Liver (tissue), 9 donors: ENCODE data around the gene TNS3. TPM values are rescaled to one million over a fixed set of nuclear protein-coding genes. Genes with fewer than 3 reads are reported as not detected.

Source experiments
- DNase-seq: peaks from one replicate; pipeline ENCODE4 v3.0.0-alpha.2; 2017; ENCODE audit warnings: low spot score
- H3K27ac ChIP-seq, 2 donors: one replicate each; pipeline ENCODE4 v1.7.0; 2013; ENCODE audit warnings: inconsistent platforms in 2 of 2, low read length in 2 of 2, control low read depth in 1 of 2, low read depth in 1 of 2, mild to moderate bottlenecking in 1 of 2
- H3K27me3 ChIP-seq, 4 donors: one replicate each; pipeline versions ENCODE4 v1.6.1 to v1.7.0; 2013; ENCODE audit warnings: low read length in 3 of 4, inconsistent platforms in 1 of 4, mild to moderate bottlenecking in 1 of 4, moderate library complexity in 1 of 4; ENCODE audit not compliant: control insufficient read depth in 4 of 4, insufficient read depth in 4 of 4
- H3K36me3 ChIP-seq, 4 donors: one replicate each; pipeline versions ENCODE4 v1.6.1 to v1.7.0; 2013; ENCODE audit warnings: low read length in 3 of 4, mild to moderate bottlenecking in 3 of 4, low read depth in 1 of 4, moderate library complexity in 1 of 4; ENCODE audit not compliant: control insufficient read depth in 4 of 4, insufficient read depth in 3 of 4
- H3K4me1 ChIP-seq, 4 donors: one replicate each; pipeline versions ENCODE4 v1.6.1 to v1.7.0; 2013; ENCODE audit warnings: low read length in 3 of 4, mild to moderate bottlenecking in 3 of 4, moderate library complexity in 1 of 4; ENCODE audit not compliant: control insufficient read depth in 4 of 4, insufficient read depth in 4 of 4
- H3K4me3 ChIP-seq, 3 donors: one replicate each; pipeline versions ENCODE4 v1.6.1 to v1.7.0; 2013; ENCODE audit warnings: low read length in 3 of 3, control low read depth in 1 of 3, low read depth in 1 of 3, mild to moderate bottlenecking in 1 of 3
- H3K9ac ChIP-seq, 2 donors: one replicate each; pipeline ENCODE4 v1.7.0; 2013; ENCODE audit warnings: low read length in 2 of 2, mild to moderate bottlenecking in 2 of 2, moderate library complexity in 2 of 2, control low read depth in 1 of 2, low read depth in 1 of 2
- H3K9me3 ChIP-seq, 4 donors: one replicate each; pipeline versions ENCODE4 v1.6.1 to v1.7.0; 2013; ENCODE audit warnings: low read length in 3 of 4; ENCODE audit not compliant: control insufficient read depth in 4 of 4
- ATF3 ChIP-seq: IDR thresholded peaks from 2 replicates; pipeline ENCODE4 v1.6.1; 2016; ENCODE audit warnings: antibody characterized with exemption
- EGR1 ChIP-seq, 2 donors: IDR thresholded peaks; 2 replicates each; pipeline ENCODE4 v1.6.1; 2016 to 2018; ENCODE audit warnings: antibody characterized with exemption in 2 of 2, low read depth in 2 of 2
- FOXA1 ChIP-seq: IDR thresholded peaks from 2 replicates; pipeline ENCODE4 v1.6.1; 2016; ENCODE audit warnings: antibody characterized with exemption
- FOXA2 ChIP-seq: IDR thresholded peaks from 2 replicates; pipeline ENCODE4 v1.6.1; 2016; ENCODE audit warnings: antibody characterized with exemption
- GABPA ChIP-seq, 2 donors: IDR thresholded peaks in 1 of 2; conservative IDR thresholded peaks in 1 of 2; 2 replicates each; pipeline ENCODE4 v1.6.1; 2016; ENCODE audit warnings: antibody characterized with exemption in 2 of 2, mild to moderate bottlenecking in 1 of 2, moderate library complexity in 1 of 2
- HNF4A ChIP-seq, 2 donors: conservative IDR thresholded peaks; 2 replicates each; pipeline ENCODE4 v1.6.1; 2016; ENCODE audit warnings: antibody characterized with exemption in 2 of 2, mild to moderate bottlenecking in 2 of 2
- HNF4G ChIP-seq: IDR thresholded peaks from 2 replicates; pipeline ENCODE4 v1.6.1; 2016; ENCODE audit warnings: antibody characterized with exemption
- JUND ChIP-seq, 2 donors: IDR thresholded peaks; 2 replicates each; pipeline ENCODE4 v1.6.1; 2016; ENCODE audit warnings: antibody characterized with exemption in 2 of 2
- MAX ChIP-seq: IDR thresholded peaks from 2 replicates; pipeline ENCODE4 v1.6.1; 2016; ENCODE audit warnings: antibody characterized with exemption
- NR2F2 ChIP-seq: IDR thresholded peaks from 2 replicates; pipeline ENCODE4 v1.6.1; 2016; ENCODE audit warnings: antibody characterized with exemption
- RAD21 ChIP-seq, 2 donors: IDR thresholded peaks; 2 replicates each; pipeline ENCODE4 v1.6.1; 2016; ENCODE audit warnings: antibody characterized with exemption in 2 of 2, mild to moderate bottlenecking in 2 of 2
- RXRA ChIP-seq, 2 donors: IDR thresholded peaks; 2 replicates each; pipeline ENCODE4 v1.6.1; 2017 to 2018; ENCODE audit warnings: antibody characterized with exemption in 2 of 2, mild to moderate bottlenecking in 1 of 2
- SP1 ChIP-seq: IDR thresholded peaks from 2 replicates; pipeline ENCODE4 v1.6.1; 2018; ENCODE audit warnings: antibody characterized with exemption, mild to moderate bottlenecking
- TAF1 ChIP-seq: conservative IDR thresholded peaks from 2 replicates; pipeline ENCODE4 v1.6.1; 2016; ENCODE audit warnings: antibody characterized with exemption, mild to moderate bottlenecking
- YY1 ChIP-seq: IDR thresholded peaks from 2 replicates; pipeline ENCODE4 v1.6.1; 2016; ENCODE audit warnings: antibody characterized with exemption, mild to moderate bottlenecking
- ZBTB33 ChIP-seq: IDR thresholded peaks from 2 replicates; pipeline ENCODE4 v1.6.1; 2016; ENCODE audit warnings: antibody characterized with exemption
- WGBS: extraction: QIAGEN DNeasy Blood & Tissue Kit; methylation state at CpG from one replicate; pipeline ENCODE4 v1.1.7; 2013; 5-methylcytosine and 5-hydroxymethylcytosine counted together
- polyA plus RNA-seq, 2 donors: library from polyadenylated mRNA; stranded (reverse) in 1 of 2; unstranded in 1 of 2; fragments of 200-250 nt in 1 of 2; fragments of >200 nt in 1 of 2; fragmentation: Nextera tagmentation in 1 of 2; extraction: Ambion mirVana in 1 of 2; gene quantifications; one replicate each; pipeline versions ENCODE4 v1.2.1 to v1.2.3, GENCODE V29; 2013 to 2015
- total RNA-seq, 2 donors: library from RNA; depleted of rRNA; stranded (reverse); fragments of >200 nt; gene quantifications; one replicate each; pipeline ENCODE4 v1.2.3, GENCODE V29; 2014
- TF ChIP-seq, protein P1 (sequence below): IDR thresholded peaks from 2 replicates; pipeline ENCODE4 v1.6.1; 2016; ENCODE audit warnings: antibody characterized with exemption, mild to moderate bottlenecking
- TF ChIP-seq, protein P2 (sequence below): fragments of 150-350 bp; IDR thresholded peaks from 2 replicates; pipeline ENCODE4 v1.5.1; 2017; ENCODE audit warnings: improper control_type of control experiment, low read depth, low read length; ENCODE audit not compliant: missing input control
- donor health status: healthy.
- donor health status: healthy.
- donor health status: healthy.
- donor health status: healthy.
- donor health status: healthy.

The TNS3 gene
- total and polyA plus RNA-seq, 4 donors: 16.8 to 100 (median 29.5) TPM

DNA sequence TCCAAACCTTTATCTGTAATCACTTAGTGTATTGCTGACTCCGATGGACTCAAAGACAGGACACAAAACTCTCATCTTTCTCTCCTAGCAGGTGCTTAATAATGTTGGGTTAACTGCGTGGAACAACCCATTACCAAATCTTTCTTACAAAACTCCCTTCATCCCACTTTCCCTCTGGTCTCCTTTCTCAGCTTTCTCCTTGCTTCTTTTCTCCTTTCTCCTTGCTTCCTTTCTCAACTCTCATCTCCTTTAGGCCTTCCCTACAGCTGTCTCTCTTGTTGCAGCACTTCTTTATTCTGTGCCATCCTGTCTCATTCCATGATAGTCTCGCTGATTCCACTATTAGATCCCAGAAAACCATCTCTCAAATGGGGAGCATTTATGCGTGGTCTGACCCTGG, 67.5 kb downstream of the TNS3 start:
- Histone ChIP-seq H3K36me3 (peaks cover 0 to under 1% (median 0%) of the 10 kb centered on the region in 4 donors), H3K27ac (peak overlapping the region; percentile 60 to 85), H3K9me3 (no peaks in the 10 kb centered on the region), H3K9ac (no peak overlapping the region), H3K4me1 (peaks cover 34 to 67% (median 53%) of the 10 kb centered on the region in 4 donors), H3K4me3 (no peak overlapping the region), H3K27me3 (no peaks in the 10 kb centered on the region)
- no peak for DNase-seq
- WGBS: 89% methylated on average over 4 of the region's 4 CpGs
- TF ChIP-seq, protein P1, sequence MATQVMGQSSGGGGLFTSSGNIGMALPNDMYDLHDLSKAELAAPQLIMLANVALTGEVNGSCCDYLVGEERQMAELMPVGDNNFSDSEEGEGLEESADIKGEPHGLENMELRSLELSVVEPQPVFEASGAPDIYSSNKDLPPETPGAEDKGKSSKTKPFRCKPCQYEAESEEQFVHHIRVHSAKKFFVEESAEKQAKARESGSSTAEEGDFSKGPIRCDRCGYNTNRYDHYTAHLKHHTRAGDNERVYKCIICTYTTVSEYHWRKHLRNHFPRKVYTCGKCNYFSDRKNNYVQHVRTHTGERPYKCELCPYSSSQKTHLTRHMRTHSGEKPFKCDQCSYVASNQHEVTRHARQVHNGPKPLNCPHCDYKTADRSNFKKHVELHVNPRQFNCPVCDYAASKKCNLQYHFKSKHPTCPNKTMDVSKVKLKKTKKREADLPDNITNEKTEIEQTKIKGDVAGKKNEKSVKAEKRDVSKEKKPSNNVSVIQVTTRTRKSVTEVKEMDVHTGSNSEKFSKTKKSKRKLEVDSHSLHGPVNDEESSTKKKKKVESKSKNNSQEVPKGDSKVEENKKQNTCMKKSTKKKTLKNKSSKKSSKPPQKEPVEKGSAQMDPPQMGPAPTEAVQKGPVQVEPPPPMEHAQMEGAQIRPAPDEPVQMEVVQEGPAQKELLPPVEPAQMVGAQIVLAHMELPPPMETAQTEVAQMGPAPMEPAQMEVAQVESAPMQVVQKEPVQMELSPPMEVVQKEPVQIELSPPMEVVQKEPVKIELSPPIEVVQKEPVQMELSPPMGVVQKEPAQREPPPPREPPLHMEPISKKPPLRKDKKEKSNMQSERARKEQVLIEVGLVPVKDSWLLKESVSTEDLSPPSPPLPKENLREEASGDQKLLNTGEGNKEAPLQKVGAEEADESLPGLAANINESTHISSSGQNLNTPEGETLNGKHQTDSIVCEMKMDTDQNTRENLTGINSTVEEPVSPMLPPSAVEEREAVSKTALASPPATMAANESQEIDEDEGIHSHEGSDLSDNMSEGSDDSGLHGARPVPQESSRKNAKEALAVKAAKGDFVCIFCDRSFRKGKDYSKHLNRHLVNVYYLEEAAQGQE: no peak
- TF ChIP-seq TAF1 (no peak), HNF4A (conservative IDR thresholded peaks at IDR 0.05) (no peak), EGR1 (IDR thresholded peaks at IDR 0.05; ENCODE audit: low read depth in 2 of 2) (no peak), GABPA (IDR thresholded peaks at IDR 0.05 in 1 of 2, conservative IDR thresholded peaks at IDR 0.05 in 1 of 2) (no peak), ZBTB33 (no peak), SP1 (no peak), ATF3 (no peak), NR2F2 (no peak), YY1 (no peak), RXRA (IDR thresholded peaks at IDR 0.05) (no peak), JUND (IDR thresholded peaks at IDR 0.05) (no peak), RAD21 (IDR thresholded peaks at IDR 0.05) (no peak), FOXA2 (no peak), FOXA1 (no peak), MAX (no peak), HNF4G (no peak)
- TF ChIP-seq, protein P2, sequence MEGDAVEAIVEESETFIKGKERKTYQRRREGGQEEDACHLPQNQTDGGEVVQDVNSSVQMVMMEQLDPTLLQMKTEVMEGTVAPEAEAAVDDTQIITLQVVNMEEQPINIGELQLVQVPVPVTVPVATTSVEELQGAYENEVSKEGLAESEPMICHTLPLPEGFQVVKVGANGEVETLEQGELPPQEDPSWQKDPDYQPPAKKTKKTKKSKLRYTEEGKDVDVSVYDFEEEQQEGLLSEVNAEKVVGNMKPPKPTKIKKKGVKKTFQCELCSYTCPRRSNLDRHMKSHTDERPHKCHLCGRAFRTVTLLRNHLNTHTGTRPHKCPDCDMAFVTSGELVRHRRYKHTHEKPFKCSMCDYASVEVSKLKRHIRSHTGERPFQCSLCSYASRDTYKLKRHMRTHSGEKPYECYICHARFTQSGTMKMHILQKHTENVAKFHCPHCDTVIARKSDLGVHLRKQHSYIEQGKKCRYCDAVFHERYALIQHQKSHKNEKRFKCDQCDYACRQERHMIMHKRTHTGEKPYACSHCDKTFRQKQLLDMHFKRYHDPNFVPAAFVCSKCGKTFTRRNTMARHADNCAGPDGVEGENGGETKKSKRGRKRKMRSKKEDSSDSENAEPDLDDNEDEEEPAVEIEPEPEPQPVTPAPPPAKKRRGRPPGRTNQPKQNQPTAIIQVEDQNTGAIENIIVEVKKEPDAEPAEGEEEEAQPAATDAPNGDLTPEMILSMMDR: no peak
